HepG2 (cell line): Measurements from ENCODE around the gene P2RY6. TPM values are rescaled to one million over a fixed set of nuclear protein-coding genes. Genes with fewer than 3 reads are reported as not detected.

Source experiments
- CENPBD1 ChIP-seq: sonication (generic); formaldehyde crosslinking; IDR thresholded peaks from 2 replicates; pipeline ENCODE4 v1.8.0; 2022; ENCODE audit warnings: missing genetic modification reagents, low read depth, mild to moderate bottlenecking, borderline replicate concordance
- ETV6 ChIP-seq: sonication (generic); formaldehyde crosslinking; conservative IDR thresholded peaks from 2 replicates; pipeline ENCODE4 v1.4.0; 2020; ENCODE audit warnings: missing genetic modification reagents
- FIP1L1 ChIP-seq: fragments of 200-400 bp; formaldehyde crosslinking; IDR thresholded peaks from 2 replicates; pipeline ENCODE4 v1.6.1; 2018; ENCODE audit warnings: low read depth, mild to moderate bottlenecking, low read length, moderate library complexity, borderline replicate concordance; ENCODE audit not compliant: insufficient read depth
- GLI4 ChIP-seq: sonication (generic); formaldehyde crosslinking; IDR thresholded peaks from 2 replicates; pipeline ENCODE4 v1.5.1; 2020; ENCODE audit warnings: missing genetic modification reagents, mild to moderate bottlenecking, moderate library complexity, borderline replicate concordance
- HIC2 ChIP-seq: sonication (generic); formaldehyde crosslinking; IDR thresholded peaks from 2 replicates; pipeline ENCODE4 v1.9.0; 2022; ENCODE audit warnings: low read depth, missing genetic modification reagents
- MED13 ChIP-seq: sonication (generic); formaldehyde crosslinking; IDR thresholded peaks from 2 replicates; pipeline ENCODE4 v1.5.0; 2020; ENCODE audit warnings: missing genetic modification reagents
- NR2F6 ChIP-seq, 2 experiments: IDR thresholded peaks; 2 replicates each; pipeline ENCODE4 v1.6.1; 2016; ENCODE audit warnings: antibody characterized with exemption in 1 of 2, mild to moderate bottlenecking in 1 of 2
- PHF21A ChIP-seq: sonication (generic); formaldehyde crosslinking; IDR thresholded peaks from 2 replicates; pipeline ENCODE4 v1.5.0; 2020; ENCODE audit warnings: mild to moderate bottlenecking, missing genetic modification reagents
- POGK ChIP-seq: sonication (generic); formaldehyde crosslinking; conservative IDR thresholded peaks from 2 replicates; pipeline ENCODE4 v1.8.0; 2022; ENCODE audit warnings: mild to moderate bottlenecking, moderate library complexity, missing genetic modification reagents
- REPIN1 ChIP-seq: sonication (generic); formaldehyde crosslinking; IDR thresholded peaks from 2 replicates; pipeline ENCODE4 v1.8.0; 2022; ENCODE audit warnings: missing genetic modification reagents, low read depth, mild to moderate bottlenecking, borderline replicate concordance
- SATB2 ChIP-seq: sonication (generic); formaldehyde crosslinking; IDR thresholded peaks from 2 replicates; pipeline ENCODE4 v1.5.0; 2020; ENCODE audit warnings: missing genetic modification reagents
- SOX6 ChIP-seq, 2 experiments: fragments of 450-650 bp in 1 of 2; sonication (generic) in 1 of 2; formaldehyde crosslinking in 1 of 2; IDR thresholded peaks; 2 replicates each; pipeline versions ENCODE4 v1.4.0 to v1.6.1; 2017 to 2020; ENCODE audit warnings: antibody characterized with exemption in 1 of 2, mild to moderate bottlenecking in 1 of 2, missing genetic modification reagents in 1 of 2
- ZBTB3 ChIP-seq: sonication (generic); formaldehyde crosslinking; IDR thresholded peaks from 2 replicates; pipeline ENCODE4 v1.4.0; 2020; ENCODE audit warnings: low read depth, mild to moderate bottlenecking, moderate library complexity, missing genetic modification reagents, borderline replicate concordance
- ZFP36 ChIP-seq: fragments of 150-350 bp; IDR thresholded peaks from 2 replicates; pipeline ENCODE4 v1.6.1; 2018; ENCODE audit warnings: borderline replicate concordance, low read length, low read depth; ENCODE audit not compliant: partially characterized antibody
- ZFY ChIP-seq: sonication (generic); formaldehyde crosslinking; IDR thresholded peaks from 2 replicates; pipeline ENCODE4 v1.4.0; 2020; ENCODE audit warnings: missing genetic modification reagents
- ZNF142 ChIP-seq: sonication (generic); formaldehyde crosslinking; IDR thresholded peaks from 2 replicates; pipeline ENCODE4 v1.4.0; 2020; ENCODE audit warnings: missing genetic modification reagents
- ZNF20 ChIP-seq: sonication (generic); formaldehyde crosslinking; IDR thresholded peaks from 2 replicates; pipeline ENCODE4 v1.4.0; 2020; ENCODE audit warnings: mild to moderate bottlenecking, moderate library complexity, missing genetic modification reagents
- ZNF607 ChIP-seq: sonication (generic); formaldehyde crosslinking; IDR thresholded peaks from 2 replicates; pipeline ENCODE4 v1.5.1; 2020; ENCODE audit warnings: missing genetic modification reagents, mild to moderate bottlenecking, borderline replicate concordance
- ZNF775 ChIP-seq: sonication (generic); formaldehyde crosslinking; IDR thresholded peaks from 2 replicates; pipeline ENCODE4 v1.4.0; 2020; ENCODE audit warnings: missing genetic modification reagents, mild to moderate bottlenecking, moderate library complexity, borderline replicate concordance
- ZSCAN20 ChIP-seq: sonication (generic); formaldehyde crosslinking; IDR thresholded peaks from 2 replicates; pipeline ENCODE4 v1.4.0; 2020; ENCODE audit warnings: missing genetic modification reagents, mild to moderate bottlenecking, borderline replicate concordance
- polyA plus RNA-seq, 8 experiments: library from polyadenylated mRNA; depleted of rRNA in 3 of 8; stranded (reverse) in 7 of 8; unstranded in 1 of 8; fragments of >200 nt; fragmentation: Illumina TruSeq in 4 of 8; extraction: Trizol in 4 of 8; gene quantifications; 2 replicates each; pipeline versions ENCODE4 v1.2.1 to v1.2.3, GENCODE V29; 2011 to 2016; ENCODE audit warnings: low read depth in 4 of 8, missing spikeins in 1 of 8, mixed read lengths in 1 of 8; ENCODE audit not compliant: insufficient read depth in 1 of 8
- total RNA-seq, 5 experiments: library from RNA; depleted of rRNA; stranded (reverse); fragments of >200 nt; fragmentation: Illumina TruSeq; extraction: Trizol; gene quantifications; 2 replicates each; pipeline ENCODE4 v1.2.3, GENCODE V29; 2016; ENCODE audit warnings: low read depth in 1 of 5

P2RY6 gene
- total and polyA plus RNA-seq, 2 of the 13 experiments (the other 11 are each of a cell fraction or from before 2014, with no cell fraction given), result 0.09 to 0.29 TPM

GRCh38 chr11:73306977-73307322 lies 34.8 kb downstream of the P2RY6 start (continued):
- TF ChIP-seq ZNF142 (CRISPR knock-in tag) (no peak), SOX6 (IDR thresholded peaks at IDR 0.05) (no peak), SOX6 (CRISPR knock-in tag; IDR thresholded peaks at IDR 0.05) (no peak), MED13 (no peak), ETV6 (no peak), ZSCAN20 (CRISPR knock-in tag) (no peak), HIC2 (CRISPR knock-in tag) (no peak), CENPBD1 (CRISPR knock-in tag) (no peak), PHF21A (CRISPR knock-in tag) (no peak), FIP1L1 (no peak), REPIN1 (CRISPR knock-in tag) (no peak), NR2F6 (IDR thresholded peaks at IDR 0.05) (no peak), NR2F6 (CRISPR knock-in tag; IDR thresholded peaks at IDR 0.05) (no peak), SATB2 (0 out of 2 replicates have a peak, but pooled peaks have one; percentile 22), GLI4 (CRISPR knock-in tag) (no peak), ZNF607 (CRISPR knock-in tag) (no peak), ZFP36 (no peak), ZBTB3 (CRISPR knock-in tag) (0 out of 2 replicates have a peak, but pooled peaks have one; percentile 38), POGK (CRISPR knock-in tag) (0 out of 2 replicates have a peak, but pooled peaks have one; percentile 11), ZNF775 (no peak), ZNF20 (no peak), ZFY (CRISPR knock-in tag) (no peak)
